Thoracic aorta (tissue), 2 donors: ENCODE data around the gene NCKAP5. TPM values are rescaled to one million over a fixed set of nuclear protein-coding genes. Genes with fewer than 3 reads are reported as not detected.

ENCODE experiments used
- ATAC-seq: fragments of 150-250 bp; one replicate; pipeline ENCODE4 v1.8.0; 2017; ENCODE audit warnings: low read depth; ENCODE audit not compliant: insufficient number of reproducible peaks, low FRiP score
- DNase-seq: peaks from one replicate; pipeline ENCODE4 v3.0.0-alpha.2; 2020; ENCODE audit warnings: low spot score
- H3K27ac ChIP-seq, 2 donors: fragments of 200-600 bp; sonication (generic); 1 replicate in 1 of 2; 2 replicates in 1 of 2; pipeline ENCODE4 v1.5.1; 2016; ENCODE audit warnings: mild to moderate bottlenecking in 2 of 2, moderate library complexity in 2 of 2
- H3K27me3 ChIP-seq: fragments of 200-600 bp; sonication (generic); replicated peaks from 2 replicates; pipeline ENCODE4 v1.6.0; 2016; ENCODE audit warnings: mild to moderate bottlenecking; ENCODE audit not compliant: insufficient read depth
- H3K36me3 ChIP-seq: fragments of 200-600 bp; sonication (generic); one replicate; pipeline ENCODE4 v1.5.1; 2016
- H3K4me1 ChIP-seq, 2 donors: fragments of 200-600 bp; sonication (generic); 1 replicate in 1 of 2; 2 replicates in 1 of 2; pipeline versions ENCODE4 v1.5.1 to v1.6.0; 2016; ENCODE audit warnings: low read depth in 2 of 2, mild to moderate bottlenecking in 1 of 2; ENCODE audit not compliant: control insufficient read depth in 1 of 2
- H3K4me3 ChIP-seq: fragments of 200-600 bp; sonication (generic); 2 replicates; pipeline ENCODE4 v1.5.1; 2016; ENCODE audit warnings: mild to moderate bottlenecking
- H3K9me3 ChIP-seq: fragments of 200-600 bp; sonication (generic); 2 replicates; pipeline ENCODE4 v1.5.1; 2016
- CTCF ChIP-seq: fragments of 200-600 bp; sonication (generic); IDR thresholded peaks from one replicate; pipeline ENCODE4 v1.5.1; 2019; ENCODE audit warnings: antibody characterized with exemption
- total RNA-seq, 2 donors: library from RNA; depleted of rRNA; stranded (reverse); fragments of >200 nt; gene quantifications; one replicate each; pipeline versions ENCODE4 v1.1.0 to v1.2.3, GENCODE V29; 2016

Gene NCKAP5
- total RNA-seq, 2 donors from 2014 or later: 1.2 to 1.9 TPM

GRCh38 chr2:133513893-133514292 lies 54.4 kb downstream of the NCKAP5 start:
- no peak for ATAC-seq
- Histone ChIP-seq H3K4me1 (no peaks in the 10 kb centered on the region), H3K4me3 (no peak overlapping the region), H3K9me3 (no peaks in the 10 kb centered on the region), H3K27me3 (no peaks in the 10 kb centered on the region), H3K27ac (no peak overlapping the region), H3K36me3 (no peaks in the 10 kb centered on the region)
- TF ChIP-seq CTCF: no peak
- DNase-seq: no peak

- H3K9me3 ChIP-seq: no peaks in the 10 kb centered on the region
- ATAC-seq: no peak
- no peaks in the 10 kb centered on the region for H3K36me3 ChIP-seq
- no peak overlapping the region for H3K27ac ChIP-seq
- no peaks in the 10 kb centered on the region for H3K4me1 ChIP-seq
- no peak for DNase-seq
- no peak for TF ChIP-seq CTCF
- H3K27me3 ChIP-seq: no peaks in the 10 kb centered on the region
- H3K4me3 ChIP-seq: no peak overlapping the region
Measured at GRCh38 chr2:133512121-133512520, 56.1 kb downstream of the NCKAP5 start.

- no peaks in the 10 kb centered on the region for H3K36me3 ChIP-seq
- no peaks in the 10 kb centered on the region for H3K4me1 ChIP-seq
- DNase-seq (no peak), ATAC-seq (no peak)
- H3K9me3 ChIP-seq: no peaks in the 10 kb centered on the region
- no peaks in the 10 kb centered on the region for H3K27me3 ChIP-seq
- no peak for TF ChIP-seq CTCF
- no peak overlapping the region for H3K27ac ChIP-seq
- no peak overlapping the region for H3K4me3 ChIP-seq
Measured at GRCh38 chr2:133511679-133512078, 56.6 kb downstream of the NCKAP5 start.

GRCh38 chr2:133509777-133510176 lies 58.5 kb downstream of the NCKAP5 start:
- Histone ChIP-seq H3K27ac (no peak overlapping the region), H3K36me3 (no peaks in the 10 kb centered on the region), H3K4me3 (no peak overlapping the region), H3K4me1 (peaks cover 2 to 4% of the 10 kb centered on the region in 2 donors), H3K9me3 (no peaks in the 10 kb centered on the region), H3K27me3 (no peaks in the 10 kb centered on the region)
- ATAC-seq (no peak), DNase-seq (no peak)
- TF ChIP-seq CTCF: no peak

- Histone ChIP-seq H3K36me3 (no peaks in the 10 kb centered on the region), H3K4me3 (no peak overlapping the region), H3K27ac (no peak overlapping the region), H3K9me3 (no peaks in the 10 kb centered on the region), H3K4me1 (peaks cover 6 to 11% of the 10 kb centered on the region in 2 donors), H3K27me3 (no peaks in the 10 kb centered on the region)
- no peak for DNase-seq
- no peak for ATAC-seq
- TF ChIP-seq CTCF: no peak
Measured at GRCh38 chr2:133508546-133509165, 59.6 kb downstream of the NCKAP5 start.
